ENCODE measurements around the gene ACAP3.

ACAP3 gene

DNA sequence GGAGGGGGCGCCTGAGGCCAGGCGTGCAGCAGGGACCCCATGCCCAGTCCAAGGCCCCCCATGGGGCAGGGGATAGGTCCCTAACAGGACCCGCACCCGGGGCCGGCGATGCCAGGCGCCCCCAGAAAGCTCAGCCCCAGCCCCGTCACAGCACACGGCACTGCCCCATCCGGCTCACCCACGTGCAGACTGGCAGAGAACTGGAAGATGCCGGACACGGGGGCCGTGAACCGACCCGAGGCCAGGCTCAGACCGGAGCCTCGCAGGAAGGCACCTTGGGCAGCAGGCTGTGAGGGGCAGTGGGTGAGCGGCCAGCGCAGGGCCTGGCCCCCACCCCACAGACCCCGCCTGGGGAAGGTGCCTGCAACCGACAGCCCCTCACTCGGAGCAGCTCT is 64.5 kb downstream of the ACAP3 start:
- no peak for DNase-seq

DNA sequence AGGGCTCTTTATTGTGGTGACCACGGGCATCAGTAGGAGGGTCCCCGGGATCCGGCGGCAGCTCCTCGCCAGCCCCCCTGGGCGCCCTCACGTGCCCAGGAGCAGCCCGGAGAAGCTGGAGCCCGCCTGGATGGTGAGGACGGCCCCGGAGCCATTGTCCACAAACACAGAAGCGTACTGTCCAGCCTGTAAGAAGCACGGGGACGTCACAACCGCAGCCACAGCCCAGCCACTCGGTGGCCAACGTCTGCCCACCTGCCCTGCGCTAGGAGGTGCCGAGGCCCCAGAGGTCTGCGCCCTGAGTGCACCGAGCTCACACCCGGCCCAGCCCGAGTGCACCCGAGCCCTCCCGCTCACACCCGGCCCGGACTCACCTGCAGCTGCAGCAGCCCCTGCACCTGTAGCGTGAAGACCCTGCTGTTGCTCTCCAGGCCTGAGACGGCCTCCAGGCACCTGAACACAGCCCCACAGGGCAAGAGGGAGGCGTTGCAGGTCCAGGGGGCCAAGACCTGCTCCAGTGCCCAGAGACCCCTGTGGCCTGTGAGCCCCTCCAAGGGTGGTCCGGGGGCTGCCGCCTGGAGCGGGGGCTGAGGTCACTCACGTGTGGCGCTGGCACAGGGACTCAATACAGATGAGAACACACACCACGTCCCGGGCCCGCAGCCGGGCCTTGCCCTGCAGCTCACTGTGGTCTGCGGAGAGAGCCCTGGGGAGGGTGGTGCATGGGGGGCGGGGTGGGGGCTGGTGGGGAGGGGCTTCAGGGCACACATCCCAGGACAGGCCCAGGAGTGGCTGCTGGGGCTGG is 65.1 kb downstream of the ACAP3 start:
- DNase-seq, result no peak
